ENCODE data around the gene YDJC. TPM values are rescaled to one million over a fixed set of nuclear protein-coding genes. Genes with fewer than 3 reads are reported as not detected.

YDJC gene
- total RNA-seq, 1 donor from 2014 or later, result 123 TPM

DNA sequence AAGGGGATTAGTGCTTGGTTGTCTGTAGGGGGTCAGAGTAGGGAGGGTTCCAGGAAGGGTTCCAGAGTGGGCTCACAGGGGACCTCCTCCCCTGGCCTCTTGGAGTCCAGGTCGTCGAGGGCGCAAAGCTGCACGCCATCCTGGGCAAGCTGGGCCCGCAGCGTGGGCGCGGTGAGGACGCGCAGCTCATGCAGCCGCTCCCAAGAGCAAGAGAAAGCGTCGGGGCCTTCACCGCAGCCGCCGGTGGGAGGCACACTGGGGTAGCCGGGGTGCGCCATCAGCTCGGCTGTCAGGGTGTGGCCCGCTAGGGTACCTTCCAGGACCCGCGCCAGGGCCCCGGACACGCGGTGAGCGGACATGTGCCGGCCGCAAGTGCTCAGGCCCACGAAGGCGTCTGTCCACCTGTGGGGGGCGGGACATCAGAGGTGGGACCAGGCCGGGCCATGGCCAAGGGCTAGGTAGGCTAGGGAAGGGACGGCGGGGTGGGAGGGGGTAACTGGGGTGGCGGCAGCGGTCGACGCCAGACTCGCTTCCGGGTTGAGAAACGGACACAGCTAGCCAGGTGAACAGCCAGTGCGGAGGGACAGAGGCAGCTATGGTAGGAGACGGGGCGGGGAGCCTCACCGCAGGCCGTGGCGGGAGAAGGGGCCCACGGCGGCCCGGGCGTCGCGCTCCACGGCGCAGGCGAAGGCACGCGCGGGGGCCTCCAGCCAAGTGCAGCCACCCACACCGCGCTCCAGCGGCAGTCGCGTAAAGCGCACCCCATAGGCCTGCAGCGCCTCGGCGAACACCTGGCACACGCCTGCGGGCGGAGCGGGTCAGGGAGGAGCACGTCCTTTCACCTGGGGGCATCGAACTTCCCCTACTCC is 1.2 kb downstream of the YDJC start:
- H3K4me3 ChIP-seq (ENCODE audit: low read depth, low read length), result peak overlapping the region; percentile 79
- TF ChIP-seq, protein P1, sequence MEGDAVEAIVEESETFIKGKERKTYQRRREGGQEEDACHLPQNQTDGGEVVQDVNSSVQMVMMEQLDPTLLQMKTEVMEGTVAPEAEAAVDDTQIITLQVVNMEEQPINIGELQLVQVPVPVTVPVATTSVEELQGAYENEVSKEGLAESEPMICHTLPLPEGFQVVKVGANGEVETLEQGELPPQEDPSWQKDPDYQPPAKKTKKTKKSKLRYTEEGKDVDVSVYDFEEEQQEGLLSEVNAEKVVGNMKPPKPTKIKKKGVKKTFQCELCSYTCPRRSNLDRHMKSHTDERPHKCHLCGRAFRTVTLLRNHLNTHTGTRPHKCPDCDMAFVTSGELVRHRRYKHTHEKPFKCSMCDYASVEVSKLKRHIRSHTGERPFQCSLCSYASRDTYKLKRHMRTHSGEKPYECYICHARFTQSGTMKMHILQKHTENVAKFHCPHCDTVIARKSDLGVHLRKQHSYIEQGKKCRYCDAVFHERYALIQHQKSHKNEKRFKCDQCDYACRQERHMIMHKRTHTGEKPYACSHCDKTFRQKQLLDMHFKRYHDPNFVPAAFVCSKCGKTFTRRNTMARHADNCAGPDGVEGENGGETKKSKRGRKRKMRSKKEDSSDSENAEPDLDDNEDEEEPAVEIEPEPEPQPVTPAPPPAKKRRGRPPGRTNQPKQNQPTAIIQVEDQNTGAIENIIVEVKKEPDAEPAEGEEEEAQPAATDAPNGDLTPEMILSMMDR (conservative IDR thresholded peaks at IDR 0.05; ENCODE audit: low read depth, low read length), result no peak
- DNase-seq (ENCODE audit: low read depth), result no peak

DNA sequence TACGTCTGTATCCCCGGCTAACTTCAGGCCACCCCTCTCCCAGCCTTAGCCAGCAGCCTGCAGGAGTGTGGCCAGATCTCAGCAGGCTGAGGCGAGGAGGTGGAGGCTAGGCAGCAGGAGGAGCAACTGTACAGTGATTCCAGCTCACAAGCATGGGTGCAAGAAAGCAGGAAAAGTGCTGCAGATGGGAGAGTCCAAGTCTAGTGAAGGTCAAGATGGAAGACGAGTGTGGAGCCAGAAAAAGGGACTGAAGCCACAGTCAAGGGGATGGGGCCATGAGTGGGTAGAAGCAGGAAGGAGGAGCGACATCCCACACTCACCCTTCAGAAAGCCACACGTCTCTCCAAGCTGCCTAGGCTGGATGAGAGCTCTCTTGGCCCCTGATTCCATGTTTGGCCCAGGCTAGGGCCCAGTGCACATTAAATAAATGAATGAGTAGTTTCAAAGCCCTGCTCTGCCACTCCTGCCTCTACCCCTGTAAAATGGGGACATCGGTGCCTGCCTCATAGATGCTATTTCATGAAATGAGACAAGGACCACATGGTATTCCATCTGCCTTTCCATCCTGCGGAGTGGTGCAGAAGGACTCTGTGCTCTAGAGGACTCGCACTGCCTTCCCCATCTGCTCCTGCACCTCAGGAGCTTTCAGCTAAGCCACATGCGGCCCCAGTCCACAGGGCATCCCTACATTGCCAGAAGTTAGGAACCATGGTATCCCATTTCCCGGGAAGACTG is 2.9 kb downstream of the YDJC start:
- H3K4me3 ChIP-seq (ENCODE audit: low read depth, low read length), result no peak overlapping the region
- TF ChIP-seq, protein P1 (conservative IDR thresholded peaks at IDR 0.05; ENCODE audit: low read depth, low read length), result no peak
- no peak for DNase-seq (ENCODE audit: low read depth)

DNA sequence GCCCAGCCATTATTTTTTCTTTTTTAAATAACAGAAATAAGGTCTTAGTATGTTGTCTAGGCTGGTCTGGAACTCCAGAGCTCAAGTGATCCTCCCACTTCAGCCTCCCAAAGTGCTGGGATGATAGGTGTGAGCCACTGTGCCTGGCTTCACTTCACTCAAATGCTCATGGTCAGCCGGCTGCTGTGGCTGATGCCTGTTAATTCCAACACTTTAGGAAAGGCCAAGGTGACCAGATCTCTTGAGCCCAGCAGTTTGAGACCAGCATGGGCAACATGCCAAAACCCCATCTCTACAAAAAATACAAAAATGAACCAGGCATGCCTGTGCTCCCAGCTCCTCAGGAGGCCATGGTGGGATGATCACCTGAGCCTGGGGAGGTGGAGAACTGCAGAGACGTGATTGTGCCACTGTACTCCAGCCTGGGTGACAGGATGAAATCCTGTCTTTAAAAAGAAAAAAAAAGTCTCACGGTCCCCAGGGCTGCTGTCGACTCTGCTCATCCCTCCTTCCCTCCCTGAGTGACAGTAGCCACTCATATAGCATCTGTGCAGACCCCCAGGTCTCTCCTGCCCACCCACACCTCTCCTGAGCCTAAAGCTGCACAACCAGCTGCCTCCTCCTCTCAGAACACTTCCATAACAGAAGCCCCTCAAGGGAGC is 3.6 kb downstream of the YDJC start:
- TF ChIP-seq, protein P1 (conservative IDR thresholded peaks at IDR 0.05; ENCODE audit: low read depth, low read length), result no peak
- H3K4me3 ChIP-seq (ENCODE audit: low read depth, low read length), result no peak overlapping the region
- DNase-seq (ENCODE audit: low read depth), result no peak

DNA sequence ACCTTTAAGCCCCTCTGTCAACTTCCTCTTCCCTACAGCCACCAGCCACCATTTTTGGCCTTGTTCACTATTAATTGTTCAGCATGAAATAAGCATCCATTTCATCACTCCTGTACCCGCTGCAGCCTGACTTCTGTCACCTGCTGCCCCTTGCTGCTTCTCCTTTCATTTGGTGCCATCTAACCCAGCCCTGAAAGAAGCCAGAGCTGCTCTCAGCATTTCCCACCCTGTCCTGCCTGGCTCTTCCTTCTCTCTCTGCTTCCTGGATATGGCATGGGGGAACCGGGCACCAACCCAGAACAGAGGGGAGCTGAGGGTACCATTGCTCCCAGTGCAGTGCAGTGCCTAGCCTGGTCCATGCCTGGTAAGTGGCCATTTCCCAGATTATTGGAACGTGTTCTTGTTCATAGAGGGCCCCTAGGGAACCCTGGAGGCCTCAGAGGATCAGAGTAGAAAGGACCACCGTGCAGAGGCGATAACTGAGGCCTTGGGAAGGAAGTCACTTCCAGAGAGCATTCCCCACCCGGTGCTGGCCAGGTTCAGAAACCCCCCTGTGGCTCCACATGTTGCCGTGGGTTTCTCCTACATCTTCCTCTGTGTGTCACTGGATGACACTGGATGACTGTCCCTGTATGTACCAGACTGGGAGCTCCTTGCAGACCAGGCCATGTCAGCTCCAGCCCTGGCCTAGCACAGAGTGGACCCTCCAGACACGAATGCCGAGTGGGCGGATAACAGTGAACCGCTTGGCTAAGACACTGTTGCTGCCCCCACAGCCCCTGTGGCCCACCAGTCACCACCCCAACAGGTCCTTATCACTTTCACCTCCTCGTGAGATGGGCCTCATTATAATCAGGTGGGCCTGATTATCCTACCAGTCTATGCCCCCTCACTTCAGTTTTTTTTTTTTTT is 4.7 kb downstream of the YDJC start:
- DNase-seq (ENCODE audit: low read depth), result no peak
- no peak overlapping the region for H3K4me3 ChIP-seq (ENCODE audit: low read depth, low read length)
- TF ChIP-seq, protein P1 (conservative IDR thresholded peaks at IDR 0.05; ENCODE audit: low read depth, low read length), result no peak

DNA sequence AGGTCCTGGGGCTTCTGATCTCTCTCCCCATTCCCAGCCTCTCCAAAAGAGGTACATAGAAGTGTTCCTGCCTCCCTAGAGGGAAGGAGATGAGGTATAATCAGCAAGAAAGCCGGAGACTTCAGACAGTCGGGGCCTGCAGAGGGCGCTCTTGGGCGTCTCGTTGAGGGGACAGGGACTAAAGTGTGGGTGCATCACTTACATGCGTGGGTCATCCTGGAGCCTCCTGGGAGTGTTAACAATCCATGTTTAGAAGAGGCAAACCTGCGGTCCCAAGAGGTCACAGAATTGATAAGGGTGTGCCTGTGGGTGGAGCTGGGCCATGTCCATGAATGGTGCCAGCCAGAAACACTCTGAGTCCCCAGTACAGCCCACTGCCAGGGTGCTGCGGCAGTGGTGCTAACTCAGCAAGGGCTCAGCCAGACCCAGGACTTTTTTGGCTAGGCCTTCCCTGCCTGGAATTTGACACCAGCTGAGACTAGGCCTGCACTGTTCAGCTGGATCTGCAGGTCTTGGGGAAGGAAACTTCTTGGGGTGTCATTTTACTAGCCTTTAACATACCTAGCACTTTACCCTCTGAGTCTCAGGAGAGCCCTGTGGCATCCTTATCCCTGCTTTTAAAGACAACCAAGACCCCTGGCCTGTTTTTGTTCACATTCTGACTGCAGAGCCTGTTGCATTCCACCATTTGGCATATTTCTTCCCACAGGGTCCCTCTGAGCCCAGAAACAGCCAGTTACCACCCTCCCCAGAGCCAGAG is 5.5 kb downstream of the YDJC start:
- H3K4me3 ChIP-seq (ENCODE audit: low read depth, low read length), result no peak overlapping the region
- DNase-seq (ENCODE audit: low read depth), result no peak
- TF ChIP-seq, protein P1 (conservative IDR thresholded peaks at IDR 0.05; ENCODE audit: low read depth, low read length), result peak; percentile 71

DNA sequence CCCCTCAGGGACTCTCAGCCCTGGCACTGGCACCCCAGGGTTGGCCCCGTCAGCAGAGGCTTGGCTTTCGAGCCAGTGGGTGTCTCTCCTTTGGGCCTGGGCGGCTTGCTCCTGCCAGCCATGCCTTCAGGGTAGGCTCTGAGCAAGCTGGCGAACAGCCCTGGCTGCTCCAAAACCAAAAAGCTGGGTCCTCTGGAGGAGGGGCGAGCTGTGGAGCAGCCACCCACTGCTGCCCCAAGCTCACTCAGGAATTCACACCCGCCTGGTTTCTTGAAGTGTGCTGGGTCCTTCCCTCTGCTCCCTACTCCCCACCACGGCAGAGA is 6.2 kb downstream of the YDJC start:
- TF ChIP-seq, protein P1 (conservative IDR thresholded peaks at IDR 0.05; ENCODE audit: low read depth, low read length), result no peak
- no peak overlapping the region for H3K4me3 ChIP-seq (ENCODE audit: low read depth, low read length)
- no peak for DNase-seq (ENCODE audit: low read depth)

Data from epithelial cell of proximal tubule (primary cell).